Keratinocyte (primary cell): Measurements from ENCODE around the gene CRACR2A. TPM values are rescaled to one million over a fixed set of nuclear protein-coding genes. Genes with fewer than 3 reads are reported as not detected.

ENCODE experiments used
- DNase-seq: peaks from one replicate; pipeline ENCODE4 v3.0.0-alpha.2; 2011; ENCODE audit warnings: low read depth, missing footprints, low spot score
- FAIRE-seq: peaks from 2 replicates; lab custom pipeline; 2011; peaks lifted over from hg19 to GRCh38; lab: Jason Lieb, UNC
- H2AFZ ChIP-seq: 2 replicates; pipeline ENCODE4 v1.6.0; 2012; ENCODE audit warnings: low read length, control low read depth, inconsistent platforms; ENCODE audit not compliant: control insufficient read depth
- H3K27ac ChIP-seq: 2 replicates; pipeline ENCODE4 v1.5.1; 2011; ENCODE audit warnings: low read length; ENCODE audit not compliant: control insufficient read depth, insufficient read depth
- H3K27me3 ChIP-seq: 3 replicates; pipeline ENCODE4 v1.6.0; 2011; ENCODE audit warnings: low read length; ENCODE audit not compliant: control insufficient read depth, insufficient read depth; ENCODE audit errors: extremely low read depth
- H3K36me3 ChIP-seq, 2 experiments: 2 replicates in 1 of 2; 3 replicates in 1 of 2; pipeline ENCODE4 v1.5.1; 2011; ENCODE audit warnings: low read length in 2 of 2, mild to moderate bottlenecking in 1 of 2; ENCODE audit not compliant: control insufficient read depth in 2 of 2, insufficient read depth in 2 of 2; ENCODE audit errors: extremely low read depth in 1 of 2
- H3K4me1 ChIP-seq: 3 replicates; pipeline ENCODE4 v1.5.1; 2011; ENCODE audit warnings: low read length; ENCODE audit not compliant: control insufficient read depth, insufficient read depth; ENCODE audit errors: extremely low read depth
- H3K4me2 ChIP-seq: 3 replicates; pipeline ENCODE4 v1.6.0; 2011; ENCODE audit warnings: low read depth, low read length; ENCODE audit not compliant: control insufficient read depth, insufficient read depth; ENCODE audit errors: extremely low read depth
- H3K4me3 ChIP-seq, 3 experiments: fragments of 200-600 bp in 1 of 3; sonication (generic) in 1 of 3; 2 replicates in 2 of 3; 3 replicates in 1 of 3; pipeline ENCODE4 v1.5.1; 2011 to 2016; ENCODE audit warnings: low read length in 3 of 3, mild to moderate bottlenecking in 3 of 3, control low read depth in 2 of 3, inconsistent platforms in 1 of 3, low read depth in 1 of 3, mixed read lengths in 1 of 3, mixed run types in 1 of 3, moderate library complexity in 1 of 3; ENCODE audit not compliant: control insufficient read depth in 2 of 3, insufficient read depth in 2 of 3; ENCODE audit errors: extremely low read depth in 1 of 3
- H3K79me2 ChIP-seq: 2 replicates; pipeline ENCODE4 v1.6.0; 2012; ENCODE audit warnings: low read length; ENCODE audit not compliant: control insufficient read depth, insufficient read depth
- H3K9ac ChIP-seq: 3 replicates; pipeline ENCODE4 v1.6.0; 2011; ENCODE audit warnings: low read length; ENCODE audit not compliant: control insufficient read depth, insufficient read depth; ENCODE audit errors: extremely low read depth
- H3K9me1 ChIP-seq: 3 replicates; pipeline ENCODE4 v1.6.0; 2011; ENCODE audit warnings: low read length; ENCODE audit not compliant: control insufficient read depth, insufficient read depth; ENCODE audit errors: extremely low read depth
- H3K9me3 ChIP-seq: 2 replicates; pipeline ENCODE4 v1.5.1; 2012; ENCODE audit warnings: low read depth, low read length; ENCODE audit not compliant: control insufficient read depth
- H4K20me1 ChIP-seq: 3 replicates; pipeline ENCODE4 v1.6.0; 2011; ENCODE audit warnings: low read length; ENCODE audit not compliant: control insufficient read depth, insufficient read depth; ENCODE audit errors: extremely low read depth
- EZH2 ChIP-seq: IDR thresholded peaks from one replicate; pipeline ENCODE4 v1.6.1; 2012; ENCODE audit warnings: inconsistent platforms, mild to moderate bottlenecking, low read length, moderate library complexity
- dilution Hi-C: fragments of 300-500 bp; cut with MboI; formaldehyde crosslinking; loops from one replicate; pipeline ENCODE4 v1.7.0; 2020; ENCODE audit warnings: low sequenced_read_pairs; ENCODE audit not compliant: extremely low pct_ligation_motif_present
- polyA plus RNA-seq, 5 experiments: library from polyadenylated mRNA; depleted of rRNA in 3 of 5; stranded (reverse) in 3 of 5; stranded (forward) in 1 of 5; unstranded in 1 of 5; fragments of >200 nt; gene quantifications; 1 replicate in 1 of 5; 2 replicates in 3 of 5; 3 replicates in 1 of 5; pipeline versions ENCODE4 v1.2.1 to v1.2.3, GENCODE V29; 2011 to 2012; ENCODE audit warnings: missing spikeins in 2 of 5, low read depth in 1 of 5, low replicate concordance in 1 of 5
- TF ChIP-seq, protein P1 (sequence below), 3 experiments: IDR thresholded peaks in 1 of 3; conservative IDR thresholded peaks in 1 of 3; optimal IDR thresholded peaks in 1 of 3; 2 replicates in 2 of 3; 3 replicates in 1 of 3; pipeline versions ENCODE3 to v1.5.1; 2011; ENCODE audit warnings: low read length in 3 of 3, mild to moderate bottlenecking in 3 of 3, moderate library complexity in 2 of 3, control low read depth in 1 of 3, inconsistent platforms in 1 of 3; ENCODE audit not compliant: insufficient read depth in 2 of 3; ENCODE audit errors: extremely low read depth in 1 of 3

Gene CRACR2A
- polyA plus RNA-seq, 1 donor (not counting 4 experiments of a cell fraction or from before 2014, with no cell fraction given), result 0.30 TPM

DNA sequence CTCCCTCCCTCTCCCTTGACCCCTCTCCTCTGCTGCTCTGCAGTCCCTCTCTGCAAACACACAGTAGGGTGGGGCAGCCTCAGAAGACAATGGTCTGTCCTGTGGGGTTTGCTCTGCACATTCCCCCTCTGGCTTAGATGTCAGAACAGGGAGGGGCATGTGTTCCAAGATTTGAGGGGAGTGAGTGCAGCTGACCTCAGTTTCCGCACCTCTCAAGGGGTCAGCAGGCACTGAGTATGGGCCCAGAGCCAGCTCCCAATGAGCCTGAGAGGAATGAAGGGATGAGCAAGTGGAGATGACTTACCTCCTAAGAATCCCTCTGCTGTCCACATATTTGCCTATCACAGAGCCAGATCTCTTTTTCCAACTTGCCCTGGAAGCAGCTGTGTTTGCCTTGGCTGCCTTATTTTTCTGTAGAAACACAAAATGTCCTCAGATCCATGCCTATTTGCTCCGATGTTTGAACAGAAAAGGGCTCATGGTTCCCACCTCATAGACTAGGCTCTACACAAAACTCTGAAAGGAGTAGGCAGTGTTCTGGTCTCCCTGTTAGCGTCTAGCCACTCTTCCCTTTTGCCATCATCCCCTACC is 111.4 kb downstream of the CRACR2A start:
- no peaks in the 10 kb centered on the region for H4K20me1 ChIP-seq
- no peaks in the 10 kb centered on the region for H3K27me3 ChIP-seq
- H3K9me3 ChIP-seq, result no peaks in the 10 kb centered on the region
- no peak overlapping the region for H3K9ac ChIP-seq
- H3K79me2 ChIP-seq, result no peaks in the 10 kb centered on the region
- H3K4me1 ChIP-seq, result peaks cover 8% of the 10 kb centered on the region
- H3K4me3 ChIP-seq, result peak overlapping the region in 1 of 3 experiments; percentile 19
- no peaks in the 10 kb centered on the region for H3K36me3 ChIP-seq
- peak overlapping the region; percentile 37 for H3K4me2 ChIP-seq
- no peaks in the 10 kb centered on the region for H3K9me1 ChIP-seq
- H3K27ac ChIP-seq, result no peak overlapping the region
- FAIRE-seq, result peak; percentile 94
- peak; percentile 36 for DNase-seq
- dilution Hi-C loops, result no loop called here
- no peak overlapping the region for H2AFZ ChIP-seq
- TF ChIP-seq, protein P1, sequence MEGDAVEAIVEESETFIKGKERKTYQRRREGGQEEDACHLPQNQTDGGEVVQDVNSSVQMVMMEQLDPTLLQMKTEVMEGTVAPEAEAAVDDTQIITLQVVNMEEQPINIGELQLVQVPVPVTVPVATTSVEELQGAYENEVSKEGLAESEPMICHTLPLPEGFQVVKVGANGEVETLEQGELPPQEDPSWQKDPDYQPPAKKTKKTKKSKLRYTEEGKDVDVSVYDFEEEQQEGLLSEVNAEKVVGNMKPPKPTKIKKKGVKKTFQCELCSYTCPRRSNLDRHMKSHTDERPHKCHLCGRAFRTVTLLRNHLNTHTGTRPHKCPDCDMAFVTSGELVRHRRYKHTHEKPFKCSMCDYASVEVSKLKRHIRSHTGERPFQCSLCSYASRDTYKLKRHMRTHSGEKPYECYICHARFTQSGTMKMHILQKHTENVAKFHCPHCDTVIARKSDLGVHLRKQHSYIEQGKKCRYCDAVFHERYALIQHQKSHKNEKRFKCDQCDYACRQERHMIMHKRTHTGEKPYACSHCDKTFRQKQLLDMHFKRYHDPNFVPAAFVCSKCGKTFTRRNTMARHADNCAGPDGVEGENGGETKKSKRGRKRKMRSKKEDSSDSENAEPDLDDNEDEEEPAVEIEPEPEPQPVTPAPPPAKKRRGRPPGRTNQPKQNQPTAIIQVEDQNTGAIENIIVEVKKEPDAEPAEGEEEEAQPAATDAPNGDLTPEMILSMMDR (optimal IDR thresholded peaks at IDR 0.05 in 1 of 3, IDR thresholded peaks at IDR 0.05 in 1 of 3, conservative IDR thresholded peaks at IDR 0.05 in 1 of 3; ENCODE audit: extremely low read depth in 1 of 3, insufficient read depth in 2 of 3, low read length in 3 of 3), result no peak
- no peak for TF ChIP-seq EZH2

DNA sequence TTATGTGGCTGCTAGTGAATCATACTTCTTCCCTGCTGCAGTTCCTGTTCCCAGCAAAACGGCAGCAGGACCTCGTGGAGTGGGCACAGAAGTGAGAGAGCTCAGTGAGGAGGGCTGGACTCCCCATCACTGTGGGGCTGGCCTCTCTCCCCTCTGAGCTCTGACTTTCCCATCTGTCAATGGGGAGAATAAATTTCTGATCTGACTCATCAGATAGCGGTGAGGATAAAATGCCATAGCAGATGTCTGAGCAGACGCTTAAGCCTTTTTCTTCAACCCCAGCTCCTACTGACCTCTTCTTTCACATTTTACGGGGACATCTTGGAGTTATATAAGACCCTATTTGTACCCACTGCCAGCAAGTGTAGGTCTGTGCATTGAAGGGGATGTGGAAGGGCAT is 116.6 kb downstream of the CRACR2A start:
- Histone ChIP-seq H3K9ac (no peak overlapping the region), H3K4me1 (peaks cover 2% of the 10 kb centered on the region), H3K9me1 (no peaks in the 10 kb centered on the region), H3K9me3 (no peaks in the 10 kb centered on the region), H2AFZ (no peak overlapping the region), H3K4me3 (no peak overlapping the region), H3K27ac (no peak overlapping the region), H3K36me3 (no peaks in the 10 kb centered on the region), H4K20me1 (no peaks in the 10 kb centered on the region), H3K4me2 (no peak overlapping the region), H3K79me2 (no peaks in the 10 kb centered on the region), H3K27me3 (no peaks in the 10 kb centered on the region)
- TF ChIP-seq, protein P1 (optimal IDR thresholded peaks at IDR 0.05 in 1 of 3, IDR thresholded peaks at IDR 0.05 in 1 of 3, conservative IDR thresholded peaks at IDR 0.05 in 1 of 3; ENCODE audit: extremely low read depth in 1 of 3, insufficient read depth in 2 of 3, low read length in 3 of 3), result no peak
- TF ChIP-seq EZH2, result no peak
- DNase-seq (no peak), FAIRE-seq (no peak)
- dilution Hi-C loops, result no loop called here
